HG02885 (cell line): ENCODE data around the gene PHPT1.

ENCODE experiments used
- ATAC-seq: cut with Tn5 transposase; IDR thresholded peaks from one replicate; pipeline ENCODE4 v1.9.1; 2021; ENCODE audit warnings: mild to moderate bottlenecking; ENCODE audit not compliant: unreplicated experiment, poor library complexity

PHPT1 gene

GRCh38 chr9:136846376-136847087 lies 2.7 kb upstream of the PHPT1 start:
- ATAC-seq: no peak

GRCh38 chr9:136847088-136847825 lies 2.0 kb upstream of the PHPT1 start:
- no peak for ATAC-seq

GRCh38 chr9:136847826-136848392 lies 1.3 kb upstream of the PHPT1 start:
- peak; percentile 20 for ATAC-seq

- ATAC-seq: no peak
These were observed 694 bp upstream of the PHPT1 start for GRCh38 chr9:136848393-136849037.

GRCh38 chr9:136849960-136850865 lies 1.0 kb downstream of the PHPT1 start:
- no peak for ATAC-seq

GRCh38 chr9:136850866-136851775 lies 1.9 kb downstream of the PHPT1 start:
- ATAC-seq: no peak

GRCh38 chr9:136851941-136852663 lies 2.9 kb downstream of the PHPT1 start, which contains the start of gene MAMDC4:
Gene MAMDC4 (plus strand): TSS chr9:136852346. CDS start chr9:136852417, 71 bp downstream.
- ATAC-seq: no peak

- no peak for ATAC-seq
These were observed 3.7 kb downstream of the PHPT1 start for GRCh38 chr9:136852664-136853595.

- no peak for ATAC-seq
These were observed 4.4 kb downstream of the PHPT1 start for GRCh38 chr9:136853596-136854112.

- ATAC-seq: no peak
These were observed 5.1 kb downstream of the PHPT1 start for GRCh38 chr9:136854113-136854841.

- no peak for ATAC-seq
These were observed 5.7 kb downstream of the PHPT1 start for GRCh38 chr9:136854842-136855460.

GRCh38 chr9:136855461-136856078 lies 6.4 kb downstream of the PHPT1 start:
- ATAC-seq: no peak

- no peak for ATAC-seq
These were observed 6.9 kb downstream of the PHPT1 start for GRCh38 chr9:136856079-136856476.

- no peak for ATAC-seq
These were observed 7.4 kb downstream of the PHPT1 start for GRCh38 chr9:136856541-136857141.

- no peak for ATAC-seq
These were observed 8.0 kb downstream of the PHPT1 start for GRCh38 chr9:136857166-136857565.
